HG02678 (cell line): Measurements from ENCODE around the gene ANKK1.

ENCODE experiments used
- ATAC-seq: cut with Tn5 transposase; IDR thresholded peaks from one replicate; pipeline ENCODE4 v1.9.1; 2021; ENCODE audit warnings: mild to moderate bottlenecking, moderate library complexity; ENCODE audit not compliant: unreplicated experiment

ANKK1 gene

DNA sequence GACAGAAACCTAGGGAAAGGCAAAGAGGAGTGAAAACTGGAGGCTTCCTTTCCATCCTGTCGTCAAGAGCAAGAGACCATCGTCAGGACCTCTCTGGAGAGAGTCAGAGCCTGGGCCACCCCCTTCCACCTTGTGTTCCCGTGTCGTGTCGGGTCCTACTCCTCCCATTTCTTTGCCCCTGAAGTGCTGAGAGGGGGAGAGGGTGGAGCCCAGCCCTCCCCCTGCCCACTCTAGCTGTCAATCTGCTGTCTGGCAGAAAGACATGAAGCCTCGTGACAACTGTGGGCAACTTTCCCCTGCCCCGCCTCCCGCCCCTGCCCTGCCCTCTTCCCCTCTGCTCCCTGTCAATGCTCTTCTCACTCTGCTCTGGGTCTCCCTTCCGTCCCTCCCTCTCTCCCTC lies 20.6 kb downstream of the ANKK1 start:
- ATAC-seq = no peak

DNA sequence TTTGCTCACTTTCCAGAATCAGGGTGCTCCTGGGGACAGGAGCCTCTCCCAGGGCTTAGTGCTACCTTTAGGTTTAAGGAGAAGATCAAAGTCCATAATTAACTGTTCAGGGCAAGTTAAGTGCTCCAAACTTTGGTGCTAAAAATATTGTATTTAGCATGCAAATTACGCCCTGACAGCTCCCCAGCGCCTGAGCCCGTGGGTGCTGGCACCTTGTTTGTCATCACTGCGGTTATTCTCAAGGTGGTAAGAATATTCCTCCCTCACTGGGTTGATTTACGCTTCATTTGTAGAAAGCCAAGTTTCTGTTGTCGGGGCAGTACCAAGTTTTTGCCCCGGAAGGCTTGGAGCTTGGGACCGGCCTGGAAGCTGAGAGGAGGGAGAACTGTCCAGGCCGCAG lies 21.3 kb downstream of the ANKK1 start:
- no peak for ATAC-seq

DNA sequence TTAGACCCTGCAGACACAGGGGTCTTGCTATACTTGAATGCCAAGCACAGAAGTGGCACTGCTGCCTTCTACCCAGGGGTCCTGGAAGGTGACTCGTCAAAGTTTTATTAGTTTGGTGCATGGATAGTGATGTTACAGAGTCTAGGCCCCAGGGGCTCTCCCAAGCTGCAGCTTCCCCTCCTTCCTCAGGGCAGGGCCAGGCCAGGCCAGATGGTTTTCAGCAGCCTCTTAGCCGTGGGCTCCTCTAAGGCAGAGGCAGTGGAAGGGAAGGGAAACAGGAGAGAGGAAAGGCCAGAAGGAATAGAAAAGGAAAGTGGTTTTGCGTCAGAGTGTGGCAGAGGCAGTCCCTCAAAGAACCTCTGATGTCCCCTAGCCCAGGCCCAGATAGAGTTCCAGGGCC lies 21.9 kb downstream of the ANKK1 start:
- no peak for ATAC-seq

DNA sequence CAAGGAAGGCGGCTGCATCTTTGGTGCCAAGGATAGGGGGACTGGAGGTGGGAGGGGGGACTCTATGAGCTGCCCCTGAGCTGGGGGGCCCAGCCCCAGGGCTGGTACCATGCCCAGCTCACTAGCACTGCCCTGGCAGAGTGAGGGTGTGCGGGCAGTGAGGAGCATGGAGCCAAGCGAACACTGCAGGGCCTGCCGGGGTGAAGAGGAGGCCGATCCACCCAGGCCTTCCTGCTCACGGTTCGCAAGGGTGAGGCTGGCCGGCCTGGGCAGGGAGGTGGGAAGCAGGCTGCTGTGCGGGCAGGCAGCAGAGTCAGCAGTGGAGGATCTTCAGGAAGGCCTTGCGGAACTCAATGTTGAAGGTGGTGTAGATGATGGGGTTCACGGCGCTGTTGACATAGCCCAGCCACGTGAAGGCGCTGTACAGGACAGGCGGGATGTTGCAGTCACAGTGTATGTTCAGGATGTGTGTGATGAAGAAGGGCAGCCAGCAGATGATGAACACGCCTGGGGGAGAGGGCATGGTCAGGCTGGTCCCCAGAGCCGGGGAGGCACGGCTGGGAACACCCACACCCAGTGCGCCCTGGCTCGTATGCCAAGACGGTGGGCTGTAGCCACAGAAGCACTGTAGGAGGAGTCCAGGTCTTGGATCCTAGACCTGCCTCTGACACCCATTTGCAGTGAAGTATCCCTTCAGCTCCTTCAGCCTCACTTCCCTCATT lies 23.0 kb downstream of the ANKK1 start:
- ATAC-seq = no peak

DNA sequence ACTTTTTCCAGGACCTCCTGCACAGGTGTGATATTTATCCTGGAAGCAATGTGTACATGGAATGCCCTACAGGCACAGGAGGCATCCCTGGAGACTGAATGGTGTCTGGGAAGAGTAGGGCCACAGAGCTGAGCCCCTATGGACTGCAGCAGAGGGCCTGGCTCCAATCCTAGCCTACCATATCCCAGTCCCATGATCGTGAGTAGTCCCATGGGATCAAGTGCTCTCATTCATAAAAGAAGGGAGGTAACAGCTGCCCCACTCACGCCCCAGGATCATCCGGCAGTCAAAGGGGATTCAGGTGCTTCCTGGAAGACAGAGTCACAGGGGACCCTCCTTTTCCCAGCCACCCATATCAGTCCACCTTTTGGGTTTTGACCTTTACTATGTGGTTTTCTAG lies 24.0 kb downstream of the ANKK1 start:
- ATAC-seq = no peak

DNA sequence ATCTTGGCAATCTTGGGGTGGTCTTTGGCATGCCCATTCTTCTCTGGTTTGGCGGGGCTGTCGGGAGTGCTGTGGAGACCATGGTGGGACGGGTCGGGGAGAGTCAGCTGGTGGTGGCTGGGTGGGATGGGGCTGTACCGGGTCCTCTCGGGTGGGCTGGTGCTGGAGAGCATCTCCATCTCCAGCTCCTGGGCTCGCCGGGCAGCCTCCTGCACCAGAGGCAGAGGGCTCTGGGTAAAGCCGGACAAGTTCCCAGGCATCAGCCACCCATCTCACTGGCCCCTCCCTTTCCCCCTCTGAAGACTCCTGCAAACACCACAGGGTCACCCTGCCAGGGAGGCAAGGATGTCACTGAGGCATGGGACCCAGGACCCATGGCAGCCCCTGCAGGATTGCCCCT lies 25.1 kb downstream of the ANKK1 start:
- ATAC-seq = no peak

DNA sequence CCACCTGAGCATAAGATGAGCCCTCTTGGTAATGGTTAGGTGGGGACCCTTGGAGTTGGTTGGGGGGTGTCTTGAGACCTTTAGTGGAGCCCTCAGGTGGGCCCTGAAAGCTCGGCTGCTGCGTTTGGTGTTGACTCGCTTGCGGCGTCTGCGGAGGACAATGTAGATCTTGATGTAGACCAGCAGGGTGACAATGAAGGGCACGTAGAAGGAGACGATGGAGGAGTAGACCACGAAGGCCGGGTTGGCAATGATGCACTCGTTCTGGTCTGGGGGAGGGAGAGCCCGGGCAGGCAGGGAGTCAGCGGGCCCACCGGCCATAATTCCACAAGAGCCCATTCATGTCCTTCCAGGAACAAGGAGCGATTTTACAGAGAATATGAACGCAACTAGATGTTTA lies 27.8 kb downstream of the ANKK1 start:
- ATAC-seq = no peak

DNA sequence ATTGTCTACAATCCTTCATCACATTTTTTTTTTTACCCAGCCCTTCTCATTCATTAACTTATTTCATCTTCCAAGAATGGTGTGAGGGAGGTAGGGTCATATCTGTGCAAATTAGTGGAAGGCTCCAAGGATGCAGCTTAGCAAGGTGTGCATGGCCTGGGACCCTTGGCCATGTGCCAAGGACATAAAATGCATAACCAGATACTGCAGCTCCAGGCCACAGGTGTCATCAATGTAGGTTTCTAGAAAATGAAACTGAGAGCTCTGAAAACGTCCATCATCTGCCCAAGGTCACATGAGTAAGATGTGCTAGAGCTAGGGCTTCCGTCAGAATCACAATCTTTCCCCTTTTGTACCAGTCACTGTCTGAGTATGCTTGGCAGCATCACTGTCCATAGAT lies 29.8 kb downstream of the ANKK1 start:
- no peak for ATAC-seq

DNA sequence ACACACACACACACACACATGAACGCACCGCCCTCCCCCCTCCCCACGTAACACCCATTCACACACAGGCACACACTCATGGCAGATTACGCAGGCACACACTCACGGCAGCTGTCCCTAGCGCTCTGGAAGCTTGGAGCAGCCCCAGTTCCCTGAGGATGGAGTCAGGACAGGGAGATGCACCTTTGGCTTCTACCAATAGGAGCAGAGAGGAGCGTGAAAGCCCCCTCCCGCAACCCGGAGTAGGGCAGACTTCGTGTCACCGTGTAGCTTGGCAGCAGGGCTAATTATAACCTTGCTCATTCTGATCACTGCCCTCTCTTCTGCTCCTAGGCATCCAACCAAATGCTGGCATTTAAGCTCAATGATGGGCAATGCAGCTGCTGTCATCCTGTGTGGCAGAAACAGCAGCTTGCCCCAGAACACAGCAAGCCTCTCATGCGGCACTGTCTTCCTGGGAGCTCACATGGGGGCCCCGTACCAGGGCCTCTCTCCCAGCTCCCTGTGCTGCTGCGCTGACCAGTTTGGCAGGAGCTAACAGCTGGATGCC lies 31.9 kb downstream of the ANKK1 start:
- no peak for ATAC-seq

DNA sequence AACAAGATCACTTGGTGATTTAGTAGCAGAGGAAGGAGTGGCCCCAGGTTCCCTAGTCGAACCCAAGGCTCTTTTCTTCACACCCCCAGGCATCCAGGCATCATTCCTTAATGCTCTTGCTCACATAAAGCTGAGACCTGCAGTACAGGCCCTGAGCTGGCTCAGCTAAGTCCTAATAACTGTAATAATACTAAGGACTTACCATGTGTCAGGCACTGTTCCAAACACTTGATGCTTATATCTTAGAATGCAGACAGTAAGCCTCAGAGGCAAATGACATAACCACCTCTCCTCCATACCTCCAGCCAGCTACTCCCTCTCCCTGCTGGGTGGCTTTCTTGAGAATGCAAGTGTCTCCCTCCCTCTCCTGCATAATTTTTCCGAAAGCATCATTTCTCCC lies 33.2 kb downstream of the ANKK1 start:
- ATAC-seq = no peak

DNA sequence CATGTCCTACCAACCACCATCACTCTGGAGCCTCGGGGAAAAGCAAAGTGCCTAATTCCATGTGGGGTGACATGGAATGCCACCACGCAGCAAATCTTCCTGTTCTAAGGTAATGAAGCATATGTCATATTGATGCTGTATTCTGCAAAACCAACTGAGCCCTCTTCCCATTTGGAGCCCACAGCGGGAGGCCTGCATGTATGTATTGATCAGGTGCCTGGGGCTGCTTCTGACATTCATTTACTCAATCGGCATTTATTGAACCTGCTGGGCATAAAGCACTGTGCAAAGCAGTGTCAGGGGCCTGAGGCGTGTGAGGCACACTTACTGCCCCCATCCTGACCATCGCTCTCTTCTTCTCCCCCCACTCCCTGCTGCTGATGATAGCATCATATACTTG lies 39.1 kb downstream of the ANKK1 start:
- no peak for ATAC-seq

DNA sequence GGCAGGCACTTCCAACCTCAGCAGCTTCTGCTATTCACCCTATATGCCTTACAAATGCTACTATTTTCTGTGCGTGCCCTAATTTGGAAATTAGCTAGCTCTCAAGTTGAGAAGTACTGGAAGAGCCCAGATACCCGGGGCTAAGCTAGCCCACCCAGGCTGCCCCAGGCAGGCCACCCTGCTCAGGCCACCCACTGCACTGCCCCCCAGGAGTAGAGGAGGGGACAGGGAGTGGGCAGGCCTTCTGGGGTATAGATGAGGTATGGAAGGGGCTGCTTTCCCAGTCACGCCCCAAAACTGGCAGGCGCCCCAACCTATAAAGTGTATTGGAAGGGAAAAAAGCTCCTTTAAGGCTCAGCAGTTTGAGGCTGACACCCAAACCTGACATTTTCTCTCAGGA lies 44.2 kb downstream of the ANKK1 start:
- no peak for ATAC-seq

DNA sequence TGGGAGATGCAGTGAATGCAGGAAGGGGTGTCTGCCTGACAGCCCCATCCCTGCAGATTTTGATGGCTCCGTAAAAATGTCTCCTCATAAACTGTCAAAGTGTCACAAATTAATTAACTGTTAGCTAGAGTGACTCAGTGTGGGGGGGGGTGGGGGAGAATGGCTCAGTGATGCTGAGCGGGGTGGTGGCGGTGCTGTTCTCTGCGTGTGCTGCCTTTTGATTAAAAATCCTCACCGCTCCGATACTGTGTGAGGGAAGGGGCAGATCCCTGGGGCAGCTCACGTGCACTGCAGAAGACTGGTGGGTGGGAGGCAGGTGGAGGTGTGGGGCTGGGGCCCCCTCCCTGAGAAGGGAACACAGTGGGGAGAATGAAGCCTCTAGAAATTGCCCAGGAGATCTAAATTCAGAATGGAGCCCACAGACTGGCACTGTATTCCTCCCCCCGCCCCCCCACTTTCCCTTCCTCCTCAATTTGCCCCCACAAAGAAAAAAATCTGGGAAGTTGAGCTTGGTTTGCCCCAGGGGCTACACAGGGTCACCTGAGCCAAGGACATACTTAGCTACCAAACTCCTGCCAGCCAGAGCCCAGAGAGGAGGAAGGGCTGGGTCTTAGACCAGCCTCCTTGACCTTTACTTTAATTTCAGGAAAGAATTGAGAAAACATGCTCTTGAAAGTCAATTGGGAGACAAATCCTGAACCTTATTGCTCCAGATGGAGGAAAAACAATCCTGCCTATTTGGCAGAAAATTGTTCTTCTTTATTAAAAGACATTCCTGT lies 47.8 kb downstream of the ANKK1 start:
- no peak for ATAC-seq

DNA sequence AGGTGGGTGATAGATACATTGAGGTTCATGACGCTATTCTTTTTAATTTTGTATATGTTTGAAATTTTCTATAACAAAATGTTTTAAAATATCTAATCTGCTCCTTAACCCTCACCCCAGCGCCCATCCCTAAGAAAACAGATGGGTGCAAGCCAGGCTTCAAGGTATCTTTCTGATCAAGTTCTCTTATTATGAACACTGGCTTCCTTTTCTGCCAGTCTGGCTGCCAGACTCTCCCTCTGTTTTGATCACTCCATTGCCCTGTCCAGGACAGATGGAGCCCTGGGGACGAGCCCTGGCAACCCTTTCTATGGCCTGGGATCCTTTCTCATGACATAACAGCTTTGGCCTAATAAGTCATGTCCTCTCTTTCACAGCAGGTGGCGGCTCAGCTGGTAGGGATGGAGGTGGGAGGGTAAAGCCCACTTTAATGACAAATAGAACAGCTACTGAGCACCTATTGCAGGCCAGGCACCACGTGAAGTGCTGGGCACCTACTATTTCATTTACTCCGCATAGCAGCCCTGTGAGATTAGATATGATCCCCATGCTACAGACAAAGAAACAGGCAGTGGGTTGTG lies 49.2 kb downstream of the ANKK1 start:
- no peak for ATAC-seq

DNA sequence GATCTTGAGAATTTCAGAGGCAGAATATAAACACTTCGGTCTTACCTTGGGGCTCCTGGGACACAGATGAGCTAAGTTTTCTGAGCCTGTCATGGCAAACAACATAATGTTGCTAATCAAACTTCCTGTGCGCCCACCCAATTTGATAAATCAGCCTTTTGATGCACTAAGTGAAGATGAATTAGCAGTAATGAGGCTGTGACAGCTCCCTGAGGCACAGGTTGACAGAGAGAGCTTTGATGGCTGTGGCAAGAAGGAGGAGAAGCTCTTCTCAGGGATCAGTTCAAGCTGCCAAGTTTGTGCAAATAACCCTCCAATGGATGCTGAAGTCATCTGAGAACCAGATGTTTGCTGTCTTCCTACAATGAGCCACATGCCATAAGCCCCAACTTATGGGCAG lies 53.2 kb downstream of the ANKK1 start:
- ATAC-seq = no peak

DNA sequence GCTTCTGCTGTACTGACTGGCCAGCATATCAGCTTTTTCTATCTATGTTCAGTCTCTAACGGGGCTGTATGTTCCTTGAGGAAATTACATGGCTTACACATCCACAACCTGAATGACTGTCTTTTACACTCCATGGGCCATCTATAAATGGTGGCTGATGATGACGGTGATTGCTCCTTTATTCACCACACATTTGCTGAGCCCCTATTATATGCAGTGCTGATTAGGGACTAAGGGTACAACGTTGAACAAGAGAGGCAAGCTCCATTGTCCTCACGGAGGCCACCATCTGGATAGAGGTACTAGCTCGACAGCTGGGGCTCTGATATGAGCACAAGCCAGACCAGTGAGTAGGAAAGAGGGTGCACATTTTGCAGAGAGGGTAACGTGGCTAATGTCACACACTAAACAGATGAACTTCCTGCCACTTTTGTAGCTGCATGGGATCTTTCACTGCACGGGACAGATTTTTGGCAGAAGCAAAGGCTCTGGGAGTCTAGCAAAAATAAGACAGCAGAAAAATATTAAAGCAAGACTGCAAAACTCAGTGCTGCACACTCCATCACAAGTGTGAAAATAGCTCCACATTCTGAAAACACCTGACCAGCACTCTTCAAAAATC lies 57.0 kb downstream of the ANKK1 start:
- no peak for ATAC-seq

DNA sequence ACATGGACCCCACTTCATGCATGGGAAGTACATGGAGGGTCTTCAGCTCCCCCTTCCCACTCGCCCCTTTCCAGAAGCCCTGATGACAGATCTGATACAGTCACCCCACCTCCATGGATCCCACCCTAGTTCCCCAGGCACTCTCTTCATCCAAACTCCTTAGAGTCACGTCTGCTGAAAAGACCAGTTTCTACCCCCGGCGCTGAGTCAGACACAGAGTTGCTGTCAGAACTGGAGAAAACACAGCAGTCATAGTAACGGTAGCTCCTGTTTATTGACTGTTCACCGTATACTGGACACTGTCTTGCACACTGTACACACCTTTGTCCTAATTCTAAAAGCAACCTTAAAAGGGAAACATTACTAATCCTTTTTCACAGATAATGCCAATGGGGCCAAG lies 58.5 kb downstream of the ANKK1 start:
- no peak for ATAC-seq

DNA sequence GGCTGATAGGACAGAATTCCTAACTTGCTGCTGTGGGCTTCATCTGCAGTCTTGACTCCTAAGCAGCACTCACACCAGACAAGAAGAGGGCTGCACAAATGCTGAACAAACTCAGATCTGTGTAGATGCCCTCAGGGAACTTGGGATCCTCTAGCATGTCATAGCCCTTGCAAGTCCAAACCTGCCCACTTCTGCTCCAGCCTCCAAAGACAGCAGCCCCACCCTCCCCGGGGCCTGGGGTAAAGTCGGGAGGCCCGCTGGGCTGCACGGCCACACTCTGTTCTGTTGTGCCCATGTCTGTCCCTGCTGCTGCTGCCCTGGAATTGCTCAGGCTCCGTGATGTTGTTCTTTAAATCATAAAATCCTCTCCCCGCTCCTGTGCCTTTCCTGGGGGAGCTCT lies 59.4 kb downstream of the ANKK1 start:
- ATAC-seq = no peak

DNA sequence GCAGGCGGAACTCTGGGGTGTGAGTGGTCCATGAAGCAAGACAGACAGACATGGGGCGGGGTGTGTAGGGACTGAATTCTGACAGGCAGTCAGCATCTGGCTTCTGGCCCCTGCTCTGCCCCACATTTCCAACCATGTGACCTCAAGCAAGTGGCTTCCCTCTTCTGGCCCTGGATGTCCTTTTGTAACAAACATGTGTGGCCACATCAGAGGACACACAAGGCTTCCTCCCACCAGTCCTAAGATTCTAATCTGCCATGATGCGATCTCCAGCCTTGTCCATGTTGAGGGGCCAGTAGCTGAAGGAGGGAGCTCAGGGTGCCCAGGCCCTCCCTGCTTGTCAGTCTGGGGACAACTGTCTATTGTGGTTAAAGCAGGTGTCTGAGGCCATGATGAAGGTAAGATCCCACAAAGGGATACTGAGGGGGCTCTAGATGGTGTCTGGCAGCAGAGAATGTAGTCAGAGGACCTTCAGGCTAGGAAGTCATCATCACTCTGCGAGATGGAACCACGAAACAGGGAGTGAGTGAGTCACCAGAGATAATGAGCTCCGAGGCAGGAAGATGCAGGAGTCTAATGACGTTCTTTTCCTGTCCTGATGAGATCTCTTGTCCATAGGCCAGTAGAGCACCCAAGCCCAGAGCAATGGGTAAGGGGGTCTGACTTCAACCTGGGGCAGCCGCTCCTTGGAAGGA lies 60.2 kb downstream of the ANKK1 start:
- ATAC-seq = no peak

DNA sequence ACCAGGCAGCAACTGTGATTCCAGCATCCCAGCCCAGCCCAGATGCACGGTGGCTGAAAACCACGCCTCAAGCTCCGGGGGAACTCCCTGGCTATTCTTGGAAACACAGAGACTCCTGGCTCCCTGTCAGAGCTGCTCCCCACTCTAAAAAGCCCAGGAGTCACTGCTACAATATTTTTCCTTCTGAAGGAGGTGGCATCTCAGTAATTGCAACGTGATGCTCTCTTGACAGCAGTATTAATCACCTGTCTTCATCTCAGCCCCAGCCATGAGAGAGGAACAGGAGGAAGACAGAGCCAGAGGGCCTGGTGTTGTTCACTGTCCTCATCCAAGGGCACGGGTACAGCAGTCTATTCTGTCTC lies 60.7 kb downstream of the ANKK1 start:
- ATAC-seq = no peak

DNA sequence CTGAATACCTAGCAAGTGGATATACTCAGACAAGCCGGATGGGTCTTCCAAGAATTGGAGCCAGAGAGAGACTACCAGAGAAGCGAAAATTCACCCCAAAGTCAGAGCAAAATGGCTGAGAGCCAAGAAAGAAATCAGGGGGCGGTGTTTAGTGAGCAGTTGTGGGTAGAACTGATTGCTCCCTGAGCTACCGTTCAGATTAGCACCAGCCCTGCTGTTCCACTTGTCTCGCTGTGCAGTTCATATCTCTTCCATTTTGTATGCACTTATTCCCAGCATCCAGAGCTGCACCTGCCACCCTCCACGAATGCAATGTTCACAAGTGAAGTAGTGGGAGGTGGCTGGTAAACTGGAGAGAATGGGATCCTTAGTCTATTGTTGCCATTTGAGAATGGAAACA lies 62.2 kb downstream of the ANKK1 start:
- no peak for ATAC-seq
